Thyroid gland (tissue), 4 donors: ENCODE data around the gene BEST4.

Source experiments
- POLR2A ChIP-seq, 2 donors: fragments of 450-650 bp; IDR thresholded peaks; one replicate each; pipeline ENCODE4 v1.6.1; 2017; ENCODE audit warnings: antibody characterized with exemption in 2 of 2, mild to moderate bottlenecking in 2 of 2, moderate library complexity in 1 of 2
- TF ChIP-seq, protein P1 (sequence below), 6 experiments: fragments of 200-600 bp in 3 of 6; fragments of 450-650 bp in 3 of 6; sonication (generic) in 3 of 6; IDR thresholded peaks; one replicate each; pipeline ENCODE4 v1.5.1; 2016 to 2019; ENCODE audit warnings: antibody characterized with exemption in 6 of 6, mild to moderate bottlenecking in 2 of 6, inconsistent platforms in 1 of 6, moderate library complexity in 1 of 6

DNA sequence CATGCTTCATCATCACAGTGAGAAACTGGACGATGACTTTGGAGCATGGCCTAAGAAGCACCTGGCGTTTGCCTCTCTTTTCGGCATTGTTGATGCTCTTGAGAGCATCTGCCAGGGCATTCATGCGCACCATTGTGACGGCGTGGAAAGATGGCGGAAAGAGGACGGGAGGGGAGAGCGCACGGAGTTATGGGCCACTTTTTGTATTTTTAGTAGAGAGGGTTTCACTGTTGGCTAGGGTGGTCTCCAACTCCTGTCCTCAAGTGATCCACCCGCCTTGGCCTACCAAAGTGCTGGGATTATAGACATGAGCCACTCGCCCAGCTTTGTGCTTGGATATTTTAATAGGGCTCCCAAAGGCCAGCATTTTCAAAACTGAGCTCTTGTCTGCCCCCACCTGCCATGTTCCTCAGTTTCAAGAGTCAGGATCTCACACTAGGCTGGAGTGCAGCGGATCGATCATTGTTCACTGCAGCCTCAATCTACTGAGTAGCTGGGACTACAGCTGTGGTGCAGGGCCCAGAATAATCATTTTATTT is 7.3 kb downstream of the BEST4 start:
- TF ChIP-seq, protein P1, sequence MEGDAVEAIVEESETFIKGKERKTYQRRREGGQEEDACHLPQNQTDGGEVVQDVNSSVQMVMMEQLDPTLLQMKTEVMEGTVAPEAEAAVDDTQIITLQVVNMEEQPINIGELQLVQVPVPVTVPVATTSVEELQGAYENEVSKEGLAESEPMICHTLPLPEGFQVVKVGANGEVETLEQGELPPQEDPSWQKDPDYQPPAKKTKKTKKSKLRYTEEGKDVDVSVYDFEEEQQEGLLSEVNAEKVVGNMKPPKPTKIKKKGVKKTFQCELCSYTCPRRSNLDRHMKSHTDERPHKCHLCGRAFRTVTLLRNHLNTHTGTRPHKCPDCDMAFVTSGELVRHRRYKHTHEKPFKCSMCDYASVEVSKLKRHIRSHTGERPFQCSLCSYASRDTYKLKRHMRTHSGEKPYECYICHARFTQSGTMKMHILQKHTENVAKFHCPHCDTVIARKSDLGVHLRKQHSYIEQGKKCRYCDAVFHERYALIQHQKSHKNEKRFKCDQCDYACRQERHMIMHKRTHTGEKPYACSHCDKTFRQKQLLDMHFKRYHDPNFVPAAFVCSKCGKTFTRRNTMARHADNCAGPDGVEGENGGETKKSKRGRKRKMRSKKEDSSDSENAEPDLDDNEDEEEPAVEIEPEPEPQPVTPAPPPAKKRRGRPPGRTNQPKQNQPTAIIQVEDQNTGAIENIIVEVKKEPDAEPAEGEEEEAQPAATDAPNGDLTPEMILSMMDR (IDR thresholded peaks at IDR 0.05) = no peak
- TF ChIP-seq POLR2A (IDR thresholded peaks at IDR 0.05) = no peak
